Measurements from ENCODE around the gene CABP5.
"Not testable (repeated sequence)": the region's sequence is repeated elsewhere in the genome, so short reads cannot be mapped to it uniquely, and the experiment has no call there.

Gene CABP5

GRCh38 chr19:48043675-48044258 is at the start of gene CABP5:
Gene CABP5, minus strand, starts transcription at chr19:48044079. Its CDS starts 157 bp downstream, at chr19:48043922.
- FAIRE-seq (no peak), DNase-seq (ENCODE audit: insufficient read length, low spot score) (no peak)
- TF ChIP-seq CTCF (IDR thresholded peaks at IDR 0.05; ENCODE audit: insufficient read depth, missing control alignments) = no peak

- not testable (repeated sequence) for DNase-seq (ENCODE audit: insufficient read length, low spot score); FAIRE-seq
Measured at GRCh38 chr19:48091111-48091718, 47.3 kb upstream of the CABP5 start.

- TF ChIP-seq CTCF (IDR thresholded peaks at IDR 0.05; ENCODE audit: insufficient read depth, missing control alignments) = no peak
- no peak for DNase-seq (ENCODE audit: insufficient read length, low spot score)
- FAIRE-seq = no peak
Measured at GRCh38 chr19:48090281-48090802, 46.5 kb upstream of the CABP5 start.

GRCh38 chr19:48088991-48089390 is 45.1 kb upstream of the CABP5 start:
- not testable (repeated sequence) for FAIRE-seq; DNase-seq (ENCODE audit: insufficient read length, low spot score)

- FAIRE-seq = no peak
- DNase-seq (ENCODE audit: insufficient read length, low spot score) = no peak
- peak; percentile 25 for TF ChIP-seq CTCF (IDR thresholded peaks at IDR 0.05; ENCODE audit: insufficient read depth, missing control alignments)
Measured at GRCh38 chr19:48085904-48086864, 42.3 kb upstream of the CABP5 start.

GRCh38 chr19:48085076-48085475 is 41.2 kb upstream of the CABP5 start:
- TF ChIP-seq CTCF (IDR thresholded peaks at IDR 0.05; ENCODE audit: insufficient read depth, missing control alignments) = no peak
- DNase-seq (ENCODE audit: insufficient read length, low spot score) = no peak
- FAIRE-seq = no peak

GRCh38 chr19:48081106-48081505 is 37.2 kb upstream of the CABP5 start:
- FAIRE-seq (no peak), DNase-seq (ENCODE audit: insufficient read length, low spot score) (no peak)
- no peak for TF ChIP-seq CTCF (IDR thresholded peaks at IDR 0.05; ENCODE audit: insufficient read depth, missing control alignments)

GRCh38 chr19:48070177-48070769 is 26.4 kb upstream of the CABP5 start:
- DNase-seq (ENCODE audit: insufficient read length, low spot score); FAIRE-seq: not testable (repeated sequence)
